ENCODE measurements around the gene RIN1.

The RIN1 gene

GRCh38 chr11:66317723-66318599, 18.3 kb downstream of the RIN1 start:
- no peak for TF ChIP-seq CTCF (IDR thresholded peaks at IDR 0.05; ENCODE audit: insufficient read depth, low read length, poor library complexity, severe bottlenecking)
- Histone ChIP-seq H3K36me3 (ENCODE audit: control insufficient read depth, insufficient read depth, low read length) (no peaks in the 10 kb centered on the region), H3K4me3 (replicated peaks; ENCODE audit: low read depth, low read length) (no peak overlapping the region), H3K27me3 (replicated peaks; ENCODE audit: control insufficient read depth, insufficient read depth, low read length) (no peaks in the 10 kb centered on the region; the same call in 1 of the 2 replicates)
- DNase-seq (ENCODE audit: extremely low read depth, insufficient read length), result peak; percentile 81

GRCh38 chr11:66317322-66317722, 18.9 kb downstream of the RIN1 start:
- no peak for DNase-seq (ENCODE audit: extremely low read depth, insufficient read length)
- H3K27me3 ChIP-seq (replicated peaks; ENCODE audit: control insufficient read depth, insufficient read depth, low read length), result no peaks in the 10 kb centered on the region; the same call in 1 of the 2 replicates
- no peaks in the 10 kb centered on the region for H3K36me3 ChIP-seq (ENCODE audit: control insufficient read depth, insufficient read depth, low read length)
- TF ChIP-seq CTCF (IDR thresholded peaks at IDR 0.05; ENCODE audit: insufficient read depth, low read length, poor library complexity, severe bottlenecking), result no peak
- no peak overlapping the region for H3K4me3 ChIP-seq (replicated peaks; ENCODE audit: low read depth, low read length)

- no peaks in the 10 kb centered on the region for H3K36me3 ChIP-seq (ENCODE audit: control insufficient read depth, insufficient read depth, low read length)
- no peak for TF ChIP-seq CTCF (IDR thresholded peaks at IDR 0.05; ENCODE audit: insufficient read depth, low read length, poor library complexity, severe bottlenecking)
- H3K27me3 ChIP-seq (replicated peaks; ENCODE audit: control insufficient read depth, insufficient read depth, low read length), result no peaks in the 10 kb centered on the region; the same call in 1 of the 2 replicates
- H3K4me3 ChIP-seq (replicated peaks; ENCODE audit: low read depth, low read length), result no peak within 1 kb of the TSS
- DNase-seq (ENCODE audit: extremely low read depth, insufficient read length), result no peak
These were observed 19.4 kb downstream of the RIN1 start, which contains the start of gene CD248 for GRCh38 chr11:66316849-66317251. Gene CD248 (minus strand): TSS chr11:66317044. CDS start chr11:66317027, 17 bp downstream.

- H3K4me3 ChIP-seq (replicated peaks; ENCODE audit: low read depth, low read length), result no peak overlapping the region
- H3K36me3 ChIP-seq (ENCODE audit: control insufficient read depth, insufficient read depth, low read length), result no peaks in the 10 kb centered on the region
- no peak for TF ChIP-seq CTCF (IDR thresholded peaks at IDR 0.05; ENCODE audit: insufficient read depth, low read length, poor library complexity, severe bottlenecking)
- no peak for DNase-seq (ENCODE audit: extremely low read depth, insufficient read length)
- no peaks in the 10 kb centered on the region; the same call in 1 of the 2 replicates for H3K27me3 ChIP-seq (replicated peaks; ENCODE audit: control insufficient read depth, insufficient read depth, low read length)
These were observed 20.1 kb downstream of the RIN1 start for GRCh38 chr11:66315921-66316811.

GRCh38 chr11:66315498-66315885, 20.7 kb downstream of the RIN1 start:
- Histone ChIP-seq H3K27me3 (replicated peaks; ENCODE audit: control insufficient read depth, insufficient read depth, low read length) (no peaks in the 10 kb centered on the region; the same call in 1 of the 2 replicates), H3K36me3 (ENCODE audit: control insufficient read depth, insufficient read depth, low read length) (no peaks in the 10 kb centered on the region), H3K4me3 (replicated peaks; ENCODE audit: low read depth, low read length) (no peak overlapping the region)
- DNase-seq (ENCODE audit: extremely low read depth, insufficient read length), result no peak
- no peak for TF ChIP-seq CTCF (IDR thresholded peaks at IDR 0.05; ENCODE audit: insufficient read depth, low read length, poor library complexity, severe bottlenecking)
